ENCODE data around the gene ADAMTS15. TPM values are rescaled to one million over a fixed set of nuclear protein-coding genes. Genes with fewer than 3 reads are reported as not detected.

The ADAMTS15 gene
- total RNA-seq, 1 donor, result 2.2 TPM

GRCh38 chr11:130456286-130456685 lies 7.8 kb downstream of the ADAMTS15 start:
- no peak overlapping the region for H3K4me3 ChIP-seq (ENCODE audit: low read depth, low read length)
- DNase-seq (ENCODE audit: low read depth), result no peak
- no peak for TF ChIP-seq CTCF (IDR thresholded peaks at IDR 0.05; ENCODE audit: insufficient read depth, low read depth, low read length)

- H3K4me3 ChIP-seq (ENCODE audit: low read depth, low read length), result no peak overlapping the region
- DNase-seq (ENCODE audit: low read depth), result no peak
- TF ChIP-seq CTCF (IDR thresholded peaks at IDR 0.05; ENCODE audit: insufficient read depth, low read depth, low read length), result no peak
Observed at GRCh38 chr11:130457623-130458409, 9.4 kb downstream of the ADAMTS15 start.

- TF ChIP-seq CTCF (IDR thresholded peaks at IDR 0.05; ENCODE audit: insufficient read depth, low read depth, low read length), result no peak
- no peak for DNase-seq (ENCODE audit: low read depth)
- no peak overlapping the region for H3K4me3 ChIP-seq (ENCODE audit: low read depth, low read length)
Observed at GRCh38 chr11:130458410-130458729, 9.9 kb downstream of the ADAMTS15 start.

- DNase-seq (ENCODE audit: low read depth), result no peak
- H3K4me3 ChIP-seq (ENCODE audit: low read depth, low read length), result no peak overlapping the region
- no peak for TF ChIP-seq CTCF (IDR thresholded peaks at IDR 0.05; ENCODE audit: insufficient read depth, low read depth, low read length)
Observed at GRCh38 chr11:130459521-130459920, 11.1 kb downstream of the ADAMTS15 start.

- no peak overlapping the region for H3K4me3 ChIP-seq (ENCODE audit: low read depth, low read length)
- DNase-seq (ENCODE audit: low read depth), result no peak
- TF ChIP-seq CTCF (IDR thresholded peaks at IDR 0.05; ENCODE audit: insufficient read depth, low read depth, low read length), result no peak
Observed at GRCh38 chr11:130462101-130462885, 13.8 kb downstream of the ADAMTS15 start.

GRCh38 chr11:130462931-130463330 lies 14.5 kb downstream of the ADAMTS15 start:
- no peak for DNase-seq (ENCODE audit: low read depth)
- no peak overlapping the region for H3K4me3 ChIP-seq (ENCODE audit: low read depth, low read length)
- no peak for TF ChIP-seq CTCF (IDR thresholded peaks at IDR 0.05; ENCODE audit: insufficient read depth, low read depth, low read length)
